Fibroblast of villous mesenchyme (primary cell): ENCODE results near the gene EXOC4. TPM values are rescaled to one million over a fixed set of nuclear protein-coding genes. Genes with fewer than 3 reads are reported as not detected.

Experiments
- DNase-seq: peaks from one replicate; pipeline ENCODE4 v3.0.0-alpha.2; 2010; ENCODE audit warnings: low read depth
- H3K4me3 ChIP-seq: 2 replicates; pipeline ENCODE4 v1.5.1; 2011; ENCODE audit warnings: low read depth, mild to moderate bottlenecking, low read length
- CTCF ChIP-seq: IDR thresholded peaks from 2 replicates; pipeline ENCODE4 v1.5.1; 2012; ENCODE audit warnings: low read depth, mild to moderate bottlenecking, low read length; ENCODE audit not compliant: insufficient read depth
- total RNA-seq: library from RNA; depleted of rRNA; stranded (reverse); fragments of >200 nt; gene quantifications from 2 replicates; pipeline ENCODE4 v1.2.3, GENCODE V29; 2012

EXOC4 gene
- total RNA-seq, 1 donor: 106 TPM

- TF ChIP-seq CTCF: no peak
- H3K4me3 ChIP-seq: no peak overlapping the region
- DNase-seq: no peak
Observed at GRCh38 chr7:133511708-133512107, 258.8 kb downstream of the EXOC4 start.

- H3K4me3 ChIP-seq: no peak overlapping the region
- TF ChIP-seq CTCF: no peak
- DNase-seq: peak; percentile 50
Observed at GRCh38 chr7:133512560-133512959, 259.7 kb downstream of the EXOC4 start.

GRCh38 chr7:133513608-133514007 lies 260.7 kb downstream of the EXOC4 start:
- H3K4me3 ChIP-seq: no peak overlapping the region
- peak; percentile 74 for DNase-seq
- TF ChIP-seq CTCF: no peak

- no peak for DNase-seq
- H3K4me3 ChIP-seq: no peak overlapping the region
- TF ChIP-seq CTCF: no peak
Observed at GRCh38 chr7:133514551-133514950, 261.7 kb downstream of the EXOC4 start.

GRCh38 chr7:133517766-133518165 lies 264.9 kb downstream of the EXOC4 start:
- no peak overlapping the region for H3K4me3 ChIP-seq
- DNase-seq: no peak
- TF ChIP-seq CTCF: no peak

- H3K4me3 ChIP-seq: no peak overlapping the region
- DNase-seq: no peak
- no peak for TF ChIP-seq CTCF
Observed at GRCh38 chr7:133518718-133519117, 265.8 kb downstream of the EXOC4 start.

- DNase-seq: no peak
- no peak overlapping the region for H3K4me3 ChIP-seq
- no peak for TF ChIP-seq CTCF
Observed at GRCh38 chr7:133520248-133520647, 267.4 kb downstream of the EXOC4 start.
